GM18517 (cell line): ENCODE results near the gene ADD1.

Experiments
- ATAC-seq: cut with Tn5 transposase; IDR thresholded peaks from one replicate; pipeline ENCODE4 v1.9.1; 2021; ENCODE audit warnings: mild to moderate bottlenecking, moderate library complexity; ENCODE audit not compliant: unreplicated experiment

The ADD1 gene

GRCh38 chr4:2858451-2859217 is 15.0 kb downstream of the ADD1 start:
- ATAC-seq: no peak

GRCh38 chr4:2859514-2859913 is 15.9 kb downstream of the ADD1 start:
- ATAC-seq: no peak

GRCh38 chr4:2860391-2861348 is 17.0 kb downstream of the ADD1 start:
- no peak for ATAC-seq

- ATAC-seq: no peak
Measured at GRCh38 chr4:2861631-2862436, 18.2 kb downstream of the ADD1 start.

GRCh38 chr4:2862528-2862927 is 18.9 kb downstream of the ADD1 start:
- no peak for ATAC-seq

GRCh38 chr4:2863649-2864048 is 20.0 kb downstream of the ADD1 start:
- no peak for ATAC-seq

- no peak for ATAC-seq
Measured at GRCh38 chr4:2865196-2865780, 21.6 kb downstream of the ADD1 start.

GRCh38 chr4:2866160-2866861 is 22.7 kb downstream of the ADD1 start:
- no peak for ATAC-seq

- ATAC-seq: no peak
Measured at GRCh38 chr4:2866891-2867290, 23.2 kb downstream of the ADD1 start.

- no peak for ATAC-seq
Measured at GRCh38 chr4:2867758-2868491, 24.3 kb downstream of the ADD1 start.

GRCh38 chr4:2868877-2869487 is 25.3 kb downstream of the ADD1 start:
- ATAC-seq: no peak

- no peak for ATAC-seq
Measured at GRCh38 chr4:2869659-2870058, 26.0 kb downstream of the ADD1 start.

GRCh38 chr4:2870082-2870481 is 26.4 kb downstream of the ADD1 start:
- no peak for ATAC-seq

- ATAC-seq: no peak
Measured at GRCh38 chr4:2871466-2871865, 27.8 kb downstream of the ADD1 start.

- ATAC-seq: no peak
Measured at GRCh38 chr4:2871911-2872310, 28.3 kb downstream of the ADD1 start.

GRCh38 chr4:2873329-2873728 is 29.7 kb downstream of the ADD1 start:
- ATAC-seq: no peak

GRCh38 chr4:2874861-2875260 is 31.2 kb downstream of the ADD1 start:
- no peak for ATAC-seq

- ATAC-seq: no peak
Measured at GRCh38 chr4:2875556-2875955, 31.9 kb downstream of the ADD1 start.

GRCh38 chr4:2878346-2878745 is 34.7 kb downstream of the ADD1 start:
- ATAC-seq: no peak
